Measurements from ENCODE around the gene LRRC2. TPM values are rescaled to one million over a fixed set of nuclear protein-coding genes. Genes with fewer than 3 reads are reported as not detected.
"Not testable (repeated sequence)": the region's sequence is repeated elsewhere in the genome, so short reads cannot be mapped to it uniquely, and the experiment has no call there.

Gene LRRC2
- total RNA-seq, 4 donors from 2014 or later = 0.35 to 23.9 (median 1.3) TPM

DNA sequence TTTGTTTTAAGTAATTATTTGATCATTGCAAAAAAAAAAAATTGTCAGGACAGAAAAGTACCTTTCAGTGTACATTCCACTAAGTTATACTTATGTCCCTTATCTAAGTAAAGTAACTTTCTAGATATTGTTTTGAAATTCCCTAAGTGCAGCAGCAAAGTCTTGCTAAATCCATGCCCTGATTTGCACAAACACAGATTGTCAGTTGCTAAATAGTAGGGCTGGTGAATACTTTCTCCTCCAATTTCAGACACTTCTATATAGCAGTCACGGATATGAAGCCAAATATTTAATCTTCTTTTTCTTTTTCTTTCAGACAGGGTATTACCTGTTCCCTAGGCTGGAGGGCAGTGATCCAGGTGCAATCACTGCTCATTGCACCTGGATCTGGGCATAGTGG is 12.9 kb downstream of the LRRC2 start:
- H3K27ac ChIP-seq = no peak overlapping the region
- H3K27me3 ChIP-seq = no peaks in the 10 kb centered on the region
- no peak for DNase-seq
- H3K36me3 ChIP-seq = no peaks in the 10 kb centered on the region
- TF ChIP-seq POLR2A (IDR thresholded peaks at IDR 0.05) = no peak
- TF ChIP-seq, protein P1, sequence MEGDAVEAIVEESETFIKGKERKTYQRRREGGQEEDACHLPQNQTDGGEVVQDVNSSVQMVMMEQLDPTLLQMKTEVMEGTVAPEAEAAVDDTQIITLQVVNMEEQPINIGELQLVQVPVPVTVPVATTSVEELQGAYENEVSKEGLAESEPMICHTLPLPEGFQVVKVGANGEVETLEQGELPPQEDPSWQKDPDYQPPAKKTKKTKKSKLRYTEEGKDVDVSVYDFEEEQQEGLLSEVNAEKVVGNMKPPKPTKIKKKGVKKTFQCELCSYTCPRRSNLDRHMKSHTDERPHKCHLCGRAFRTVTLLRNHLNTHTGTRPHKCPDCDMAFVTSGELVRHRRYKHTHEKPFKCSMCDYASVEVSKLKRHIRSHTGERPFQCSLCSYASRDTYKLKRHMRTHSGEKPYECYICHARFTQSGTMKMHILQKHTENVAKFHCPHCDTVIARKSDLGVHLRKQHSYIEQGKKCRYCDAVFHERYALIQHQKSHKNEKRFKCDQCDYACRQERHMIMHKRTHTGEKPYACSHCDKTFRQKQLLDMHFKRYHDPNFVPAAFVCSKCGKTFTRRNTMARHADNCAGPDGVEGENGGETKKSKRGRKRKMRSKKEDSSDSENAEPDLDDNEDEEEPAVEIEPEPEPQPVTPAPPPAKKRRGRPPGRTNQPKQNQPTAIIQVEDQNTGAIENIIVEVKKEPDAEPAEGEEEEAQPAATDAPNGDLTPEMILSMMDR (IDR thresholded peaks at IDR 0.05) = no peak
- H3K4me3 ChIP-seq = no peak overlapping the region
- H3K9me3 ChIP-seq = no peaks in the 10 kb centered on the region
- peaks cover 0 to 5% (median 2%) of the 10 kb centered on the region in 4 donors for H3K4me1 ChIP-seq

DNA sequence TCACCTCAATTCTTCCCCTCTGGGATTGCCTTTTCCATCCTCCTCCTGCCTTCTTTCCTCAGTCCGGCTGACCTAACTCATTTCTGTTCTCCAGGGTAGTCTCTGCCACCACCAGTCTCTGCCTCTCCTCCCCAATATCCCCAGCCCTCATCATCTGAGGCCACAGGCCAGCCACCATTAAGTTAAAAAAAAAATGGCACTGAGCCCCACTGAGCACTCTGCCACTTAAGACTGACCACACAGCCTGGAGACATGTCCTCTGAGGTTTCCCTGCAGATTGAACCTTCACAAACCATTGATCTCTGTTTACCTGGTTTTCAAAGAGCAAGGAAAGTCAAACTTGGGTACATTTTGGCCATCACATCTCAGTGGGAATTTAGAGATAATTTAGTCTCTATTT is 13.6 kb downstream of the LRRC2 start:
- TF ChIP-seq, protein P1 (IDR thresholded peaks at IDR 0.05) = no peak
- no peak for TF ChIP-seq POLR2A (IDR thresholded peaks at IDR 0.05)
- Histone ChIP-seq H3K9me3 (no peaks in the 10 kb centered on the region), H3K4me3 (no peak overlapping the region), H3K27me3 (no peaks in the 10 kb centered on the region), H3K27ac (no peak overlapping the region), H3K4me1 (no peaks in the 10 kb centered on the region), H3K36me3 (no peaks in the 10 kb centered on the region)
- no peak for DNase-seq

DNA sequence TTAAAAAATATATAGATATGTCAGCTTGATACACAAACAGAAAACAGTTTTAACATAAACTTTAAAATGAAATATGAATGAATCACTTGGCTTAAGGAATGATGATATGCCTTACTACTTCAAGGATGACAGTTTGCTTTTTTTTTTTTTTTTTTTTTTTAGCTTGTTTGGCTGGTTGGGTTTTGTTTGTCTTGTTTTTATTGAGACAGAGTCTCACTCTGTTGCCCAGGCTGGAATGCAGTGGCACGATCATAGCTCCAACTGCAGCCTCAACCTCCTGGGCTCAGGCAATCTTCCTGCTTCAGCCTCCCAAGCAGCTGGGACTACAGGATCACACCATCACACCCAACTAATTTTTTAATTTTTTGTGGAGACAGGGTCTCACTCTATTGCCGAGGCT is 14.5 kb downstream of the LRRC2 start:
- no peak overlapping the region for H3K27ac ChIP-seq
- H3K4me3 ChIP-seq = no peak overlapping the region
- no peaks in the 10 kb centered on the region for H3K27me3 ChIP-seq
- no peak for DNase-seq
- TF ChIP-seq, protein P1 (IDR thresholded peaks at IDR 0.05) = no peak
- TF ChIP-seq POLR2A (IDR thresholded peaks at IDR 0.05) = no peak
- no peaks in the 10 kb centered on the region for H3K9me3 ChIP-seq
- no peaks in the 10 kb centered on the region for H3K4me1 ChIP-seq
- H3K36me3 ChIP-seq = no peaks in the 10 kb centered on the region

- H3K27me3 ChIP-seq = no peaks in the 10 kb centered on the region
- no peak overlapping the region for H3K27ac ChIP-seq
- H3K4me1 ChIP-seq = no peaks in the 10 kb centered on the region
- H3K36me3 ChIP-seq = no peaks in the 10 kb centered on the region
- no peaks in the 10 kb centered on the region for H3K9me3 ChIP-seq
- DNase-seq = peak in 1 of 3 donors; percentile 15
- H3K4me3 ChIP-seq = no peak overlapping the region
- TF ChIP-seq, protein P1 (IDR thresholded peaks at IDR 0.05) = no peak
- TF ChIP-seq POLR2A (IDR thresholded peaks at IDR 0.05) = no peak
These were observed 16.1 kb downstream of the LRRC2 start for GRCh38 chr3:46549989-46550388.

DNA sequence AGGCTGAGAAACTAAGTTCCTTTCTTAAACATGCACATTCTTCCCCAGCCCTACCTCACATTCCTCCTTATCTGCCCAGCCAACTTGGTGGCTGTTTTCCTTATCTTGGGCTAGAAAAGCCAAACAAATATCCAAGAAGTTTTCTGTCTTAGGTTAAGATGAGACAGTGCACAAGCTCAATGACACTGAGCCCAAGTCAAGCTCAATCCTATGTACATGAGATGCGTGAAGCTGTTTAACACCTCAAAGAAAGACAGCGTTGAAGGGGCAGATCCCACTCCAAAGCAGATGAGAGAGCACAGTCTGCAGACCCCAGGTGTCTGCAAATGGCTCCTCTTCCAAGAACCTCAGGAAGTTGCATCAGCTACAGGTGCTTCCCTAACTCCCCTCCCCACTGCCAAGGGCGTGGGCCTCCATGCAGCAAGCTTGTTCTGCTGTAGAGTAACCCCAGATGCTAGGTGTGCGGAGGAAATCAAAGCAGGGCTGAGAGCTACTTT is 16.6 kb downstream of the LRRC2 start:
- no peaks in the 10 kb centered on the region for H3K9me3 ChIP-seq
- TF ChIP-seq POLR2A (IDR thresholded peaks at IDR 0.05) = no peak
- TF ChIP-seq, protein P1 (IDR thresholded peaks at IDR 0.05) = no peak
- DNase-seq = peak in 1 of 3 donors; percentile 15
- H3K4me3 ChIP-seq = no peak overlapping the region
- H3K36me3 ChIP-seq = no peaks in the 10 kb centered on the region
- H3K4me1 ChIP-seq = no peaks in the 10 kb centered on the region
- no peak overlapping the region for H3K27ac ChIP-seq
- no peaks in the 10 kb centered on the region for H3K27me3 ChIP-seq

- DNase-seq, H3K9me3 ChIP-seq, H3K27ac ChIP-seq: not testable (repeated sequence)
These were observed 17.5 kb downstream of the LRRC2 start for GRCh38 chr3:46548611-46549010.

More at GRCh38 chr3:46548611-46549010, 17.5 kb downstream of the LRRC2 start:
- H3K4me3 ChIP-seq, H3K27me3 ChIP-seq, H3K36me3 ChIP-seq, H3K4me1 ChIP-seq: not testable (repeated sequence)
